PC-9 (cell line): ENCODE measurements around the gene ACSF2. TPM values are rescaled to one million over a fixed set of nuclear protein-coding genes. Genes with fewer than 3 reads are reported as not detected.

Experiments
- BruUV-seq: library from RNA; stranded (reverse); fragments of 400-500 nt; replicated peaks from 2 replicates; lab custom pipeline; 2021; lab: Mats Ljungman, UMichigan
- CTCF ChIA-PET: fragments of 300-600 bp; sonication (Branson Sonifier 250); formaldehyde crosslinking; loops from one replicate; lab custom pipeline; 2022; ENCODE audit warnings: antibody characterized with exemption; lab: Charles Lee
- POLR2A ChIA-PET: fragments of 300-600 bp; sonication (Branson Sonifier 250); formaldehyde crosslinking; loops from one replicate; lab custom pipeline; 2022; ENCODE audit warnings: antibody characterized with exemption; ENCODE audit not compliant: unreplicated experiment; lab: Charles Lee
- DNase-seq, 2 experiments: peaks; one replicate each; pipeline versions ENCODE4 v3.0.0 to v3.0.0-alpha.2; 2015 to 2022; ENCODE audit warnings: mixed read lengths in 1 of 2
- H2AFZ ChIP-seq: fragments of 200-600 bp; sonication (generic); 2 replicates; pipeline ENCODE4 v1.8.1; 2017; ENCODE audit warnings: antibody characterized with exemption
- H3F3A ChIP-seq: fragments of 200-600 bp; sonication (generic); 2 replicates; pipeline ENCODE4 v1.8.1; 2017; ENCODE audit warnings: antibody characterized with exemption, mild to moderate bottlenecking, low read depth; ENCODE audit not compliant: insufficient read depth
- H3K27ac ChIP-seq: fragments of 200-600 bp; sonication (generic); 2 replicates; pipeline ENCODE4 v1.6.1; 2016; ENCODE audit warnings: mixed run types
- H3K27me3 ChIP-seq: fragments of 200-600 bp; sonication (generic); 2 replicates; pipeline ENCODE4 v1.6.1; 2016; ENCODE audit warnings: low read depth, mixed run types; ENCODE audit not compliant: insufficient read depth
- H3K36me3 ChIP-seq: fragments of 200-600 bp; sonication (generic); 2 replicates; pipeline ENCODE4 v1.6.1; 2016; ENCODE audit warnings: low read depth, mixed run types
- H3K4me1 ChIP-seq: fragments of 200-600 bp; sonication (generic); replicated peaks from 2 replicates; pipeline ENCODE4 v1.6.1; 2016; ENCODE audit warnings: mixed run types; ENCODE audit not compliant: insufficient read depth
- H3K4me2 ChIP-seq: fragments of 200-600 bp; sonication (generic); 2 replicates; pipeline ENCODE4 v1.6.1; 2017; ENCODE audit warnings: mixed run types
- H3K4me3 ChIP-seq: fragments of 200-600 bp; sonication (generic); 2 replicates; pipeline ENCODE4 v1.6.1; 2016; ENCODE audit warnings: mixed run types
- H3K79me2 ChIP-seq: fragments of 200-600 bp; sonication (generic); 2 replicates; pipeline ENCODE4 v1.6.1; 2017; ENCODE audit warnings: low read depth, mixed run types
- H3K9me2 ChIP-seq: fragments of 200-600 bp; sonication (generic); 2 replicates; pipeline ENCODE4 v1.8.1; 2017; ENCODE audit warnings: mild to moderate bottlenecking; ENCODE audit not compliant: insufficient read depth
- H3K9me3 ChIP-seq: fragments of 200-600 bp; sonication (generic); 2 replicates; pipeline ENCODE4 v1.8.1; 2016; ENCODE audit warnings: low read depth; ENCODE audit not compliant: insufficient read depth
- H4K20me1 ChIP-seq: fragments of 200-600 bp; sonication (generic); 2 replicates; pipeline ENCODE4 v1.8.1; 2017; ENCODE audit not compliant: insufficient read depth
- CTCF ChIP-seq: fragments of 200-600 bp; sonication (generic); conservative IDR thresholded peaks from 2 replicates; pipeline ENCODE4 v1.6.1; 2017; ENCODE audit warnings: mixed run types, antibody characterized with exemption, mild to moderate bottlenecking, moderate library complexity
- EZH2 ChIP-seq: fragments of 200-600 bp; sonication (generic); IDR thresholded peaks from 2 replicates; pipeline ENCODE4 v1.8.0; 2017; ENCODE audit warnings: antibody characterized with exemption, low read depth
- intact Hi-C: fragments of 100-400 bp; cut with micrococcal nuclease; formaldehyde crosslinking; loops from one replicate; pipeline ENCODE4 v1.10.0; 2022; ENCODE audit not compliant: unreplicated experiment
- total RNA-seq: library from RNA; stranded (reverse); gene quantifications from 2 replicates; pipeline ENCODE4 v1.2.3, GENCODE V29; 2021

Gene ACSF2
- total RNA-seq, 1 experiment from 2014 or later = 154 TPM

GRCh38 chr17:50484386-50485155, 58.6 kb downstream of the ACSF2 start:
- no TSS peak for BruUV-seq
- Histone ChIP-seq H4K20me1 (no peaks in the 10 kb centered on the region; the same call in none of the 2 replicates), H3K4me2 (no peak overlapping the region), H2AFZ (no peak overlapping the region), H3K27ac (no peak overlapping the region), H3K9me2 (no peaks in the 10 kb centered on the region), H3K79me2 (peaks cover 16% of the 10 kb centered on the region), H3K9me3 (no peaks in the 10 kb centered on the region), H3F3A (peaks cover 41% of the 10 kb centered on the region), H3K4me1 (peaks cover 44% of the 10 kb centered on the region), H3K27me3 (no peaks in the 10 kb centered on the region), H3K36me3 (0 out of 2 replicates have a peak, but pooled peaks cover 5% of the 10 kb centered on the region), H3K4me3 (no peak overlapping the region)
- DNase-seq = no peak
- TF ChIP-seq EZH2 (no peak), CTCF (no peak)
- ChIA-PET CTCF (no interaction called here), POLR2A (no interaction called here)
- intact Hi-C loops = loop anchor here (5.0 kb wide), 1 partner anchor 468 kb away; no protein-coding TSS in a partner anchor

- H3K4me2 ChIP-seq = peak overlapping the region; percentile 50
- no peaks in the 10 kb centered on the region for H3K27me3 ChIP-seq
- TF ChIP-seq CTCF = no peak
- no peak for TF ChIP-seq EZH2
- H4K20me1 ChIP-seq = no peaks in the 10 kb centered on the region; the same call in 1 of the 2 replicates
- intact Hi-C loops = loop anchor here (1.0 to 5.0 kb wide), 2 partner anchors 11 to 465 kb away; no protein-coding TSS in a partner anchor
- H3K79me2 ChIP-seq = no peaks in the 10 kb centered on the region
- H3K36me3 ChIP-seq = 0 out of 2 replicates have a peak, but pooled peaks cover 5% of the 10 kb centered on the region
- no peak overlapping the region for H2AFZ ChIP-seq
- no peaks in the 10 kb centered on the region for H3K9me2 ChIP-seq
- no peak overlapping the region for H3K27ac ChIP-seq
- H3F3A ChIP-seq = peaks cover 22% of the 10 kb centered on the region; the same call in 1 of the 2 replicates
- no peak overlapping the region for H3K4me3 ChIP-seq
- ChIA-PET CTCF (interaction anchor here (0.5 to 0.7 kb wide), 3 partner anchors 8 to 126 kb away, joined by 3 to 9 read pairs (median 3); no protein-coding TSS in a partner anchor), POLR2A (interaction anchor here (0.7 kb wide), 1 partner anchor 44 kb away, joined by 4 read pairs; no protein-coding TSS in a partner anchor)
- DNase-seq = peak; percentile 80 to 91
- no TSS peak for BruUV-seq
- H3K9me3 ChIP-seq = no peaks in the 10 kb centered on the region
- H3K4me1 ChIP-seq = peaks cover 25% of the 10 kb centered on the region
These were observed 61.4 kb downstream of the ACSF2 start for GRCh38 chr17:50487213-50488096.

- no peak overlapping the region for H3K27ac ChIP-seq
- H3K9me2 ChIP-seq = no peaks in the 10 kb centered on the region
- H3K4me1 ChIP-seq = peaks cover 25% of the 10 kb centered on the region
- DNase-seq = no peak
- H3K9me3 ChIP-seq = no peaks in the 10 kb centered on the region
- H3K36me3 ChIP-seq = 0 out of 2 replicates have a peak, but pooled peaks cover 1% of the 10 kb centered on the region
- TF ChIP-seq CTCF (no peak), EZH2 (no peak)
- peaks cover 26% of the 10 kb centered on the region; the same call in 1 of the 2 replicates for H3F3A ChIP-seq
- H3K27me3 ChIP-seq = no peaks in the 10 kb centered on the region
- H3K4me2 ChIP-seq = no peak overlapping the region
- no peaks in the 10 kb centered on the region for H3K79me2 ChIP-seq
- intact Hi-C loops = loop anchor here (5.0 kb wide), 1 partner anchor 463 kb away; no protein-coding TSS in a partner anchor
- ChIA-PET POLR2A (no interaction called here), CTCF (no interaction called here)
- H2AFZ ChIP-seq = no peak overlapping the region
- no TSS peak for BruUV-seq
- no peaks in the 10 kb centered on the region; the same call in 1 of the 2 replicates for H4K20me1 ChIP-seq
- H3K4me3 ChIP-seq = no peak overlapping the region
These were observed 62.9 kb downstream of the ACSF2 start for GRCh38 chr17:50488880-50489279.
